ENCODE results near the gene C7orf33. TPM values are rescaled to one million over a fixed set of nuclear protein-coding genes. Genes with fewer than 3 reads are reported as not detected.

C7orf33 gene
- polyA plus RNA-seq, 1 donor from 2014 or later: not detected

DNA sequence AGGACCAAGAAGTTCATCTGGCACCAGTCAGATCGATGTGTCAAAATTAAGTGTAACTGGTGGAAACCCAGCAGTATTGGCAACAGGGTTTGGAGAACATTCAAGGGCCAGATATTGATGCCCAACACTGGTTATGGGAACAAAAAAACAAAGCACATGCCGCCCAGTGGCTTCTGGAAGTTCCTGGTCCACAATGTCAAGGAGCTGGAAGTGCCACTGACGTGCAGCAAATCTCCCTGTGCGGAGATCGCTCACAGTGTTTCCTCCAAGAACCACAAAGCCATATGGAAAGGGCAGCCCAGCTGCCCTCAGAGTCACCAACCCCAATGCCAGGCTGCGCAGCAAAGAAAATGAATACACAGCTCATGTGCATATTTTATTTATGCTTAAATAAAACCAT is 10.1 kb upstream of the C7orf33 start:
- no peak for TF ChIP-seq RAD21 (conservative IDR thresholded peaks at IDR 0.05)
- no peak for TF ChIP-seq POLR2AphosphoS5 (IDR thresholded peaks at IDR 0.05)
- TF ChIP-seq EZH2 (IDR thresholded peaks at IDR 0.05; ENCODE audit: borderline replicate concordance, insufficient read depth, low read length, poor library complexity, severe bottlenecking): no peak
- no peak for TF ChIP-seq SMC3 (conservative IDR thresholded peaks at IDR 0.05; ENCODE audit: poor library complexity)
- TF ChIP-seq MXI1 (conservative IDR thresholded peaks at IDR 0.05; ENCODE audit: poor library complexity, severe bottlenecking): no peak
- no peak for TF ChIP-seq TAF1 (IDR thresholded peaks at IDR 0.05; ENCODE audit: low read depth)
- TF ChIP-seq, protein P1, sequence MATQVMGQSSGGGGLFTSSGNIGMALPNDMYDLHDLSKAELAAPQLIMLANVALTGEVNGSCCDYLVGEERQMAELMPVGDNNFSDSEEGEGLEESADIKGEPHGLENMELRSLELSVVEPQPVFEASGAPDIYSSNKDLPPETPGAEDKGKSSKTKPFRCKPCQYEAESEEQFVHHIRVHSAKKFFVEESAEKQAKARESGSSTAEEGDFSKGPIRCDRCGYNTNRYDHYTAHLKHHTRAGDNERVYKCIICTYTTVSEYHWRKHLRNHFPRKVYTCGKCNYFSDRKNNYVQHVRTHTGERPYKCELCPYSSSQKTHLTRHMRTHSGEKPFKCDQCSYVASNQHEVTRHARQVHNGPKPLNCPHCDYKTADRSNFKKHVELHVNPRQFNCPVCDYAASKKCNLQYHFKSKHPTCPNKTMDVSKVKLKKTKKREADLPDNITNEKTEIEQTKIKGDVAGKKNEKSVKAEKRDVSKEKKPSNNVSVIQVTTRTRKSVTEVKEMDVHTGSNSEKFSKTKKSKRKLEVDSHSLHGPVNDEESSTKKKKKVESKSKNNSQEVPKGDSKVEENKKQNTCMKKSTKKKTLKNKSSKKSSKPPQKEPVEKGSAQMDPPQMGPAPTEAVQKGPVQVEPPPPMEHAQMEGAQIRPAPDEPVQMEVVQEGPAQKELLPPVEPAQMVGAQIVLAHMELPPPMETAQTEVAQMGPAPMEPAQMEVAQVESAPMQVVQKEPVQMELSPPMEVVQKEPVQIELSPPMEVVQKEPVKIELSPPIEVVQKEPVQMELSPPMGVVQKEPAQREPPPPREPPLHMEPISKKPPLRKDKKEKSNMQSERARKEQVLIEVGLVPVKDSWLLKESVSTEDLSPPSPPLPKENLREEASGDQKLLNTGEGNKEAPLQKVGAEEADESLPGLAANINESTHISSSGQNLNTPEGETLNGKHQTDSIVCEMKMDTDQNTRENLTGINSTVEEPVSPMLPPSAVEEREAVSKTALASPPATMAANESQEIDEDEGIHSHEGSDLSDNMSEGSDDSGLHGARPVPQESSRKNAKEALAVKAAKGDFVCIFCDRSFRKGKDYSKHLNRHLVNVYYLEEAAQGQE (IDR thresholded peaks at IDR 0.05; ENCODE audit: borderline replicate concordance): no peak
- no peak for TF ChIP-seq EP300 (conservative IDR thresholded peaks at IDR 0.05; ENCODE audit: poor library complexity, severe bottlenecking)
- TF ChIP-seq, protein P2, sequence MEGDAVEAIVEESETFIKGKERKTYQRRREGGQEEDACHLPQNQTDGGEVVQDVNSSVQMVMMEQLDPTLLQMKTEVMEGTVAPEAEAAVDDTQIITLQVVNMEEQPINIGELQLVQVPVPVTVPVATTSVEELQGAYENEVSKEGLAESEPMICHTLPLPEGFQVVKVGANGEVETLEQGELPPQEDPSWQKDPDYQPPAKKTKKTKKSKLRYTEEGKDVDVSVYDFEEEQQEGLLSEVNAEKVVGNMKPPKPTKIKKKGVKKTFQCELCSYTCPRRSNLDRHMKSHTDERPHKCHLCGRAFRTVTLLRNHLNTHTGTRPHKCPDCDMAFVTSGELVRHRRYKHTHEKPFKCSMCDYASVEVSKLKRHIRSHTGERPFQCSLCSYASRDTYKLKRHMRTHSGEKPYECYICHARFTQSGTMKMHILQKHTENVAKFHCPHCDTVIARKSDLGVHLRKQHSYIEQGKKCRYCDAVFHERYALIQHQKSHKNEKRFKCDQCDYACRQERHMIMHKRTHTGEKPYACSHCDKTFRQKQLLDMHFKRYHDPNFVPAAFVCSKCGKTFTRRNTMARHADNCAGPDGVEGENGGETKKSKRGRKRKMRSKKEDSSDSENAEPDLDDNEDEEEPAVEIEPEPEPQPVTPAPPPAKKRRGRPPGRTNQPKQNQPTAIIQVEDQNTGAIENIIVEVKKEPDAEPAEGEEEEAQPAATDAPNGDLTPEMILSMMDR (IDR thresholded peaks at IDR 0.05; ENCODE audit: poor library complexity, severe bottlenecking): no peak
- H3K4me3 ChIP-seq (ENCODE audit: low read length): no peak overlapping the region
- no peaks in the 10 kb centered on the region for H3K27me3 ChIP-seq (ENCODE audit: insufficient read depth, low read depth, low read length)
- no peaks in the 10 kb centered on the region for H3K9me2 ChIP-seq (ENCODE audit: insufficient read depth, low read length)
- no peak overlapping the region for H3K27ac ChIP-seq (ENCODE audit: low read length)
- no peaks in the 10 kb centered on the region for H3K9me3 ChIP-seq (ENCODE audit: low read length)
- no peaks in the 10 kb centered on the region for H3K36me3 ChIP-seq (ENCODE audit: insufficient read depth, low read length)
- H3K9ac ChIP-seq (ENCODE audit: low read length): no peak overlapping the region
- H3K4me2 ChIP-seq (ENCODE audit: low read length): no peak overlapping the region
- no peaks in the 10 kb centered on the region for H4K20me1 ChIP-seq (ENCODE audit: insufficient read depth)
- no peak overlapping the region for H2AFZ ChIP-seq (ENCODE audit: low read depth, low read length)
- H3K79me2 ChIP-seq (replicated peaks; ENCODE audit: insufficient read depth, low read length): no peaks in the 10 kb centered on the region
- no peaks in the 10 kb centered on the region for H3F3A ChIP-seq (ENCODE audit: insufficient read depth, low read length, poor library complexity, severe bottlenecking)

DNA sequence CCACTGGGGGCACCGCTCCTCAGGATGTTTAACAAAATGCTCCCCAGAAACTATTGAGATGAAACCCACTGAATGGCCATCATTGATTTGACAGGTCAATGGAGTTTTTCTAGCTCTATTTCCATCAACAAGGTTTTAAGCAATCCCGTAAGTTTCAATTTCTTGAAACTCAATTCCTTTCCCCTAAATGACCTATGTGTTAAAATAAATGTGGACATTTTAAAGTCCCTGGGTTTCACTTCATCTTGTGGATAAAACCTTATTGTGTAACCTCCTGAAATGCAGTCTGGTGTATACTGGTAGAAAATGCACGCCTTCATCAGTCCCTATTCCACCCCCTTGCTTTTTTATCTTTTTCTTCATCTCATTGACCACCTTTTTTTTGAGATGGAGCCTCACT is 8.9 kb upstream of the C7orf33 start:
- H3K9me3 ChIP-seq (ENCODE audit: low read length): no peaks in the 10 kb centered on the region
- TF ChIP-seq, protein P2 (IDR thresholded peaks at IDR 0.05; ENCODE audit: poor library complexity, severe bottlenecking): no peak
- TF ChIP-seq EZH2 (IDR thresholded peaks at IDR 0.05; ENCODE audit: borderline replicate concordance, insufficient read depth, low read length, poor library complexity, severe bottlenecking) (no peak), RAD21 (conservative IDR thresholded peaks at IDR 0.05) (no peak), SMC3 (conservative IDR thresholded peaks at IDR 0.05; ENCODE audit: poor library complexity) (no peak), POLR2AphosphoS5 (IDR thresholded peaks at IDR 0.05) (no peak), TAF1 (IDR thresholded peaks at IDR 0.05; ENCODE audit: low read depth) (no peak), EP300 (conservative IDR thresholded peaks at IDR 0.05; ENCODE audit: poor library complexity, severe bottlenecking) (no peak), MXI1 (conservative IDR thresholded peaks at IDR 0.05; ENCODE audit: poor library complexity, severe bottlenecking) (no peak)
- TF ChIP-seq, protein P1 (IDR thresholded peaks at IDR 0.05; ENCODE audit: borderline replicate concordance): no peak

More for the DNA sequence above, 8.9 kb upstream of the C7orf33 start:
- H3K27me3 ChIP-seq (ENCODE audit: insufficient read depth, low read depth, low read length): no peaks in the 10 kb centered on the region
- H2AFZ ChIP-seq (ENCODE audit: low read depth, low read length): no peak overlapping the region
- H3K4me2 ChIP-seq (ENCODE audit: low read length): no peak overlapping the region
- H3F3A ChIP-seq (ENCODE audit: insufficient read depth, low read length, poor library complexity, severe bottlenecking): no peaks in the 10 kb centered on the region
- no peaks in the 10 kb centered on the region for H3K36me3 ChIP-seq (ENCODE audit: insufficient read depth, low read length)
- H4K20me1 ChIP-seq (ENCODE audit: insufficient read depth): no peaks in the 10 kb centered on the region
- H3K27ac ChIP-seq (ENCODE audit: low read length): no peak overlapping the region
- H3K9ac ChIP-seq (ENCODE audit: low read length): no peak overlapping the region
- no peak overlapping the region for H3K4me3 ChIP-seq (ENCODE audit: low read length)
- H3K9me2 ChIP-seq (ENCODE audit: insufficient read depth, low read length): no peaks in the 10 kb centered on the region
- no peaks in the 10 kb centered on the region for H3K79me2 ChIP-seq (replicated peaks; ENCODE audit: insufficient read depth, low read length)

All from neural cell (in vitro differentiated cells).